NOMO-1 treated with DMSO at 0.1 percent for 48 hours (cell line): ENCODE results near the gene HIRA.

ENCODE experiments used
- DNase-seq: peaks from one replicate; lab custom pipeline; 2025; ENCODE audit not compliant: unreplicated experiment; lab: John Stamatoyannopoulos, UW

Gene HIRA

DNA sequence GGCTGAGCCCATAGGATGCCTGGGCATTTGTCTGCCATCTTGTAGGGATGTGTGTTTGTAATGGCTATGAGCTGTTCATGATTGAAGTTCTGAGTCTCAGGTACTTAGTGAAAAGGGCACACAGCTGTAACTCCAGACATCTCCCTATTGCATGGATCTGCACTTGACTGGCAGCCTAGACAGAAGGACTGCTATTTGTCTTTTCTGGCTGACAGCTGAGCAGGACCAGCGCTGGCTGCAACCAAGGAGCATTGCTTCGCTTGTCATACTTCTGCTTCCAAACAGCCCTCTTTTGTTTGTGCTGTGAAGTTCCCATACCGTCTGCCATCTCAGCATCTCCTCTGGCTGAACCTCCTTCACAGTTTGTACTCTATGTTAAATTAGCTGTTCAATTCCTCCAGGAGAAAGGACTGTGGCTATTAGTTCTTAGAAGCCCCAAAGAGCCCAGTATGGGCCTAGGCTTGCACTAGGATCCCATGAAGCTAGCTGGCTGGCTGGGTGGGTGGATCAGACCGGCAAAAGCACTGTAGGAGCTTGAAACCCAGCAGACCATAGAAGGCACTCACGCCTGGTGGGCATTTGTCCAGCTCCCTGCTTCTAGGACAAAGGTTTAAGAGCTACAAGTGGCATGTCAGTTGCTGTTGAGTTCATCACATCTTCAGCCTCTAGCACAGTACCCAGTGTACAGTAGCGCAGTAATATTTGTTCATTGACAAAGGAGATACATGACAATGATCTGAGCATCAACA lies 20.4 kb downstream of the HIRA start:
- no peak for DNase-seq

DNA sequence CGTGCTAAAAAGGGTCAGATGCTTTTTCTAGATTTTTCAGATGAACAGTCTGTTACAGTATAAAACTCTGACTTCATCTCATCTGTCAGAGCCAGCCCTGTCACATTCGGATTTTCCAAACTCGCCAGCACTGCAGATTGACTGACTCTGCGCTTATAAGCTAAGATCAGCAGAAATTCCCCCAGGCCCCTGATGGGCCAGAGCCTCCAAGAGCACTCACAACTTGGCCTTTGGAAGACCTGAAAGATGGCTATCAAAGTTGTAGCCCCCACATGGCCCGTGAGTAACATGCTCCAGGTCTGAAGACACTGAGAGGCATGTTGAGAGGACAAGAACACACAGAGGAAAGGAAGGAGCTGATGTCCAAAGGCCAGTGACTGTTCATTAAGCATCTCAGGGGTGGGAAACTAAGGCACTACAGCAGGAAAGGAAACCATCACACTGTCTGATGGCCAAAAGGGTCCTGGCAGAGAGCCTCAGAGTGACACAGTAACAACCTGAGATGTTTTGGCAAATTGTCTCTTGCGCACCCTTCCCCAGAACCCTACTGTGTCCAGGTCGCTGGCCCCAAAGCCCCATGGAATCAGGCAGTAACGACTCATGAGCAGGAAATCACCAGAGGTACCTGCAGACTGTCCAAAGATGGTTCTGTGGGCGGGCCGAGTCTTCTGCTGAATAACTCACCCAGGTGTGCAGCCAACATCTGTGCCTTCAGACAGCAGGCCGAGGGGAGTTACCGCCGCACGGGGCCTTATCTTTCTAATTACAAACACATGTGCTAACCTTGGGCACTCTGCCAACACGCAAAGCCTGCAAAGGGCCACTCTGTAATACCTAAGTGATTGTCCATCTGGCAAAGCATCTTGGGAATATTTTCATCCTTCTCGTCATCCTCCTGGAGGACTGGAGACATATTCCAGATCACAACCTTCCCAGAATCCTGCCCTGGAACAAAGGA lies 23.6 kb downstream of the HIRA start:
- DNase-seq: no peak

DNA sequence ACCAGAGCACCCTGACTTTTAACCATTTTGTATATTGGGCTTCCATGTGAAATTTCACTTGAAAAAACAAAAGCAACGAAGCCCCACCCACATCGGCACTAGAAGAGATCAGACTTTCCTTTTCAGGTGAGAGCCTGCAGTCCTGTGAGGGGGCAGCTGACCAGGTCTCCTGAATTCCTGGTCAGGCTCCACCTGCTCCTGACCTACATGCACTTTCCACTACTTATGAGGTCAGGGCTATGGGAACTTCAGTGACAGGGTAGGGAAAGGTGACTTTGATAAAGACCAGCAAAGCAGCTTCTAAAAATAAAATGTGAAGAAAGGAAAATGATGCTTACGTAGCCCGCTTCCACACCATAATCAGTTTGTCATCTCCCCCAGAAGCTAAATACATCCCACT lies 24.7 kb downstream of the HIRA start:
- no peak for DNase-seq

DNA sequence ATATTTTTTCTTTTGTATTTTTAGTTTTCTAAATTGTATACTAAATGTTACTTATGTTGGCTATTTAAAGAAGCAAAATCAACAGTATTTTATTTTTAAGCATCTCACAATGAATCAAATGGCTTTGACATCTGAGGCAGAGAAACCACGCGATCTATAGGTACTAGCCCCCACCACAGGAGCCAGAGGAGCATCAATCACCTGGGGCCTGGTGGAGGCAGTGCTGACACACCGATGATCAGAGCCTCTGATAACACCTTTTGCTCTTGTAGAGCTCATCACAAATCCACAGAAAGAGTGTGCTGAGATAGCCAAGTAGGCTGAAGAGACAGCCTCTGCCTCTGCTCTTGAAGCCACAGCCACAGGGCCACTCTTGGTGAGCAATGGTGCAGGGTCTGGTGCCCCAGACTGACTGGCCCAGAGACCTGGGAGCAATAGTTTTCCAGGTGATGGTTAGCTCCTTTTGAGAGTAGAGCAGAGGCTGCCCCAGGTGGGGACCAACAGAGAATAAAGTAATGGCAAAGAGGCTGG lies 25.2 kb downstream of the HIRA start:
- no peak for DNase-seq

DNA sequence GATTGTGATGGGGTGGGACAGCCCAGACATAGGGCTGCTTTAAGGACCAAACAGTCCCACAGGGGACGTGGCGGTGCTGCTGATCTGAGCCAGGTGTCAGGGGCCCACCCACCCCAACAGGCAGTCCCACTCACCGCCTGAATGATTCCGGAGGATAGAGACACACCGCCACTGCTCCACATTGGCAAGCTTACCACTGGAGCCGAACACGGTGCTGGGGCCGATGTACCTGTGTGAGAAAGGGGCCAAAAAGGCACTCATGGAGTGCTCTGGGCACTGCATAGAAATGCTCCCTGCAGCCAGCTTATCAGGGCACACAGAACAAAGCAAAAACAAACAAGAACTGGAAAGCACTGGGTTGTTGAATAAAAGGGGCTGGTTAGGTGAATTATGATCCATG lies 25.9 kb downstream of the HIRA start:
- DNase-seq: no peak

DNA sequence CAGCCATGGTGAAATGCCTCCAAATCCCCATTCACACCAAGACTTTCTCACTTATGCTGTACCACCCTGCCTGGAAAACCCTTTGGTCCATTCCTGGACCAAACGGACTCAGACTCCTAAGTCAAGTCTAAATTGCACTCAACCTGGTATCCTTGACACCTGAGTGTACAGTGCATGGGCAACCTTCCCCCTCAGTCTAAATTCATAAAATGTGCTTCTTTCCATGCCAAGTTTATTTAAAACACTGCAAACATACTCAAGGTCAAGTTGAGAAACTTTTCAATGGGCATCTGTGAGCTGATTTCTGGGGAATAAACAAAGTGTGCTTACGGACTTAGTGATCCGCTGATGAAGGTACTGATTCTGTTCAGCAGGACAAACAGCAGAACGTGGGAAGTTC lies 26.4 kb downstream of the HIRA start:
- DNase-seq: no peak

DNA sequence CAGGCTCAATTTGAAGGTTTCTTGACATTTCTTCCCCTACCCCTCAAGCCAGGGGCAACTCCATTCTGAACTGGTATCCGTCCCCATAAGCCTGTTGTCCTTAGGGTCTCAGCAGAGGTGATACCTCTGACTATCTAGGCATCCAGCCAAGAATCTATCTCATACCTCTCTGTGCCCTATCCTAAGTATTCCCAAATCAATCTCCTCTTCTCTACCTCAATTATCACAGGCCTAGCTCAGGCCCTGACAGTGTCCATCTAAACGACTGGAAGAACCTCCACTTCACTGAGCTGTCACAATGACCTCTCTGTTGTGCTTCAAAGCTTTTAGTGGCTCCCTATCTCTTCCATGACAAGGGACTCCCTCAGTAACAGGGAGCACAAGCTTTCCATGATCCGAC lies 26.9 kb downstream of the HIRA start:
- DNase-seq: no peak

DNA sequence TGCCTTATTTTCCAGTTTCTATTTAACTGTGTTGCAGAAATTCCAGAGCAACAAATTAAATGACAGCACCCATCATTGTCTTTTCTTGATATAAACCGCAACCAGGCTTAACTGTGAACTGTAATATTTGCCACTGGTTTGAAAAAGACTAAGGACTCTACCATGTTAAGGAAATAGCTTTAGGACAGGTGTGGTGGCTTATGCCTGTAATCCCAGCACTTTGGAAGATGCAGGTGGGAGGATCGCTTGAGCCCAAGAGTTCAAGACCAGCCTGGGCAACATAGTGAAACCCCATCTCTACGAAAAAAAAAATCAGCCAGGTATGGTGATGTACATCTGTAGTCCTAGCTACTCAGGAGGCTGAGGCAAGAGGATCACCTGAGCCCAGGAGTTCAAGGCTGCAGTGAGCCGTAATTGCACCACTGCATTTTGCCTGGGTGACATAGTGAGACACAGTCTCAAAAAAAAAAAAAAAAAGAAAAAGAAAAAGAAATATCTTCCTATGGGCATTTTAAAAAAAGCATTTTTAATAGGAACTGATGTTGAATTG lies 28.8 kb downstream of the HIRA start:
- DNase-seq: no peak

DNA sequence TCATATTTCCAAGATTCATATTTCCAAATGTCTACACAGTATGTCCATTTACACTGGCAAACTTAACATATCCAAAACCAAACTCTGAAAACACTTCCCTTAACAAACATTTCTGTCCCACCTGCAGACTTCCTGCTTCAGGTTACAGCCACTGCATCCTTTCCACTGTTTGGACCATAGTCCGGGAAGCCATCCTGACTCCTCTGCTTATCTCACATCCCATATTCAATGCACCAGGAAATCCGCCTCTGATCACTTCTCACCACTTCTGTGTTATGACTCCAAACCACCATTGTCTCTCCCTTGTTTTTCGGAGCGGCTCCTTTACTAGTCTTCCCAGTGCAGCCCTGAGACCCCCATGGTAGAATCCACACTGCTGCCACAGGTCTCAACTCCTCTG lies 30.1 kb downstream of the HIRA start:
- DNase-seq: no peak

DNA sequence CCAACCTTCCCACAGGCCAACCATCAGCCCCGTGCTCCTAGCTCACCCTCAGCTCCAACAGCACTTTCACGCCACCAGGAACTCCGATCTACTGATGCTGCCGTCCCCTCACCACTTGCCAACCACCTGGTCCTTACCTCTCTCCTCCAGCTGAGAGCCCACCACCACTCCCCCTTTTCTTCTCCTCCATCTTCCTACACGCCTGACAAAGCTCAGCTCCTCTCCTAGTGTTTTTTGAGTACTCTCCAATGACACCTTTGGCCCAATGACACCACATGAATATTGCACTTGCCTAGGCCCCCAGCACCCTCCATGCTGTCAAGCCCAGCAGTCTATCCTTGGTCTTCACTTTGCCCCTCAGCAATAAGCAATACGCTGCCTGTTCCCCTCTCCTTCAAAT lies 30.7 kb downstream of the HIRA start:
- no peak for DNase-seq

DNA sequence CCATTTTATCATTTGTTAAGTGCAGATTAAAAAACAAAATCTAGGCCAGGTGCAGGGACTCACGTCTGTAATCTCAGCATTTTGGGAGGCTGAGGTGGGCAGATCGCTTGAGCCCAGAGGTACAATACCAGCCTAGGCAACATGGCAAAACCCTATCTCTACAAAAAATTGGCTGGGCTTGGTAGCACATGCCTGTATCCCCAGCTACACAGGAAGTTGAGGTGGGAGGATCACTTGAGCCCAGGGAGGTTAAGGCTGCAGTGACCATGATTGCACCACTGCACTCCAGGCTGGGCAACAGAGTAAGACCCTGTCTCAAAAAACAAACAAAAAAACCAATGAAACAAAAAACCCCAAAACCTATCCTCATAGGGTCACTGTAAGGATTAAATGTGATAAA lies 32.9 kb downstream of the HIRA start:
- no peak for DNase-seq

DNA sequence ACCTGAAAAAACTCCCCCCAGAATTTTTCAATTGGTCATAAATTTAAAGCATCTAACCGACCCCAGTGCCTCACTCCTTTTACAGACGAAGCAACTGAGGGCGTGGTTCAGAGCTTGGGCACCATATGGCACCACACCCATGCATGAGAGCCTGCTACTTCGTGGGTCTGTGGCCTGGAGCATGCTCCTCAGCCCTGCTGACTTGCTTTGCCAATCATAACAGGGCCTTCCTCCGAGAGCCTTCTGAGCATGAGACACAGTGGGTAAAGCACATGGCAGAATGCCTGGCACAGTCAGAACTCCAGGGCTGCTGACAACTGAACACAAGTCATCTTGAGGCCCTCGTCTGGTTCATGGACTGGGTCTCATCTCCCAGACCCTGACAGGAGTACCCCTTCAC lies 33.3 kb downstream of the HIRA start:
- no peak for DNase-seq

DNA sequence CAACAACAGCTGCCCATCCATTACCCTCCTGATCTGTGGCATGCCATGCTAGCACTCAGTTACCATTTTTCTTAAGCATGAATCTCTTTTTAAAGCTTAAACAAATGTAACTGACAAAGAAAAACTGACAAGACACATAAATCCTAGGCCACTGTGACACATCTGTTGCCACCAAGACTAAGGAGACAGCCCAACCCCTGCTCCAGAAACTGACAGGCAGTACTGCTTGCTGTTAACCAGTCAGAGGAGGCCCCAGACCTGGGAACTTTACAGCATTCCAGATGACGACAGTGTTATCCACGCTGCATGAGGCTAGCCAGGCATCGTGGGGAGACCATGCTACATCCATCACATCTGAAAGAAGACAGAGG lies 33.8 kb downstream of the HIRA start:
- no peak for DNase-seq

DNA sequence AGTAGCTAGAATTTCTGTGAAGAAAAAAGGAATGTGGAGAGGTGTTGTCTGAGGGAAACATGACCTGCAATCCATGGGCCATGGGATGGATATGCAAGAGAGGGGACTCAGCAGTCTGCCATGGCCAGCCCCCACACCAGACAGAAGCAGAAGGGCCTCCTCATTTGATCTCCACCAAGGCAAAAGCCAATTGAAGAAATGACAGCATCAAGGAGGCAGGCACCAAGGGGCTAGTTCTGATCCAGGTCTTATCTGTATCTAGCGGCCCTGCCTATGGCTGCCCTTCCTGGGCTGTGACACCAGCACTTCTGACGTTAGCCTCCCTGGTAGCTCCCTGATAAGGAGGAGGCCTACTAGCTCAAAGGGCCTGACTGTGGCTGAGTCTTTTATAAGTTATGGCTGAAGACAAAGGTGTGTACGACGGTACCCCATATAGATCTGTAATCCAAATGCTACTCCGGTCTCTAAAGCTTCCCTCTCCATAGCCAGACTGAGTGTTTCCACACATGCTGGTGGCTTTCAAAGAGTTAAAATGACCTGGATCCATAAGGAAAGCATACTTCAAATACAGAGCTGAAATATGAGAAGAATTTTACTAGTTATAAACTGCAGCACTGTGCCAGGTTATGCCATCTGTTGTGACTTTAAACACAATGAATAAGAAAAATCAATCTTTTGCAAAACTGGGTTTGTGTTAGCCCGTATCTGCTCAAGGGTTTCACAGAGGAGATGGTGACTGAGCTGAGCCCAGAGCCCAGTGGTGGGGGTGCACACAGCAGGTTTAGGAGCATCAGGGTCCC lies 34.4 kb downstream of the HIRA start:
- no peak for DNase-seq

DNA sequence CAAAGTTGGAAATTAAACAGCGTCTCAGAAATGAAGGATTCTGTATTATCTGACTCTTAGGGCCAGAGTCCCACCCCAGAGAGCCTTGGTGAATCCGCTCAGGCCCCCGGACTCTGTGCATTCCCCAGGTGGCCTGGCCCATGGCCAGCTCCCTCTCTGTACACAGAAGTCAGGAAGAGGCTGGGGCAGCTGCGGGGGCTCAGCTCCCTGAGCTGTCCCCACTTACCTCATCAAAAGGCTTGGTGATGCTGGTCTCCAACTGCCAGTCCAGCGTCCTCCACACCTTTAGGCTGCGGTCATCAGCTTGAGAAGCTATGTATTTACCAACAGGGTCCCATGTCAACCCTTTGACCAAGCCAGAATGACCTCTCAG lies 35.0 kb downstream of the HIRA start:
- no peak for DNase-seq

DNA sequence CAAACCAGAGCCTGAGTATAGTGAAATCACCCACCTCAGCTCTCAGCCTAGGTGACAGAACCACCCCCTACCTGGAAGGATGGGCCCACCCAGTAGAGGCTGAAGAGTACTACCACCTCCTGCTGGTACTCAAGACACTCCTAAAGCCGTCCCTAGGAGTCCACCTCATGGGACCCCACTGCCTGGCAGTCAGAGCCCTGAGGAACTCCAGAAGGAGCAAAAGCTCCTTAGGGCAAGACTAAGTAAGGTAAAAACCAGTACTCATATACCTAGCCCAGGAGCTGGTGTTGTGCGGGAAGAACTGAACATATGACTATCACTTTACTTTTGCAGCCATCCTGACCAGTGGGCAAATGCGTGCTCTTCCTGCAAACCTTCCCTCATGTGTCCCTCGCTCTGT lies 36.3 kb downstream of the HIRA start:
- DNase-seq: no peak

DNA sequence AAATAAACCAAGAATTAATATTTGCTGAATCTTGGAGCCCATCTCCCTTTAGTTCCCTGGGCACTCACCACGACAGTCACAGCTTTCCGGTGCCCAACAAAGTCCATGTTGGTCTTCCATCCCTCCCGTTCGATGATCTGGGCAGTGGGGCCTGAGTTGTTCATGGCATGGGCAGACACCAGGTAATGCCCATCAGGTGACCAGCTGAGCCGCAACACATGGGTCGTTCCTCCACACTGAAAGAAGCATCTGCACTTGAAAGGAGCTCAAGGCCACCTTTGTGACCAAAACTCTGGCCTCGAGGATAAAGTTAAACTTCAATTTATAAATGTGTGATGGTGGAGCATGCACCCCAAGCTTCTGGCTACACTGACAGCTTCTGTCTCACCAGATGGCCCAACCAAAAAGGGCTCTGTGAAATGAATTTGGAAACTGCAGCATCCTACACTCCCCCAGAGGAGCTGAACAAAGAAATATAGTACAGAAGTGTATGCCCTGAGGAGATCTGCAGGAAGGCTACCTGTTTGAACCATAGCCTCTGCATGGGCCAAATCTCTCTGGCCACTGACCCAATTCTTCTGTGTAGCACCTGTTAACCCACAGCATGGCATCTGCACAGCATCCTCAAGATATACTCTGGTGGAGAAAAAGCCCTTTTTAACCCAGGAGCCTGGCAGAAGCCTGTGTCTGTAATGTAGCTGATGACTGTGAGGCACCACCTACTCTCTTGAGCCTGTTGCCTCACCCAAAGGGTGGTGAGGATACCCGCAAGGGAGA lies 37.1 kb downstream of the HIRA start:
- no peak for DNase-seq

DNA sequence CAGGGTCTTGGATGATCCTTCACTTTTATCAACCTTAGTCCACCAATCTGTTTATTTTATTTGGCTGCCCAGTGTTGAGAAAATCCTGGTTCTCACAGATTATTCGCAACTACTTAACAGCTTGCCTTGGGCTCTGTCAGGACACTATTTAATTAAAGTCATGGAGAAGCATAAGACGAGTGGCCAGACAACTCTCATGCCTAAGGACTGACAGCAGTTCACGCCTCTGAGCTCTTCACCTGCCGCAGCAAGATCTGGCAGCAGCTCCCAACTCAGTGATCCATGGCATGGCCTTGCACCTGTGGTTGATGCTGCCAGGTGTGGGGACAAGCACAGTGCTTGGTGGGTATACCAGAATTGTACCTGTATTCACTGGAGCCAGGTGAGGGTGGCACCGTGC lies 37.8 kb downstream of the HIRA start:
- no peak for DNase-seq

DNA sequence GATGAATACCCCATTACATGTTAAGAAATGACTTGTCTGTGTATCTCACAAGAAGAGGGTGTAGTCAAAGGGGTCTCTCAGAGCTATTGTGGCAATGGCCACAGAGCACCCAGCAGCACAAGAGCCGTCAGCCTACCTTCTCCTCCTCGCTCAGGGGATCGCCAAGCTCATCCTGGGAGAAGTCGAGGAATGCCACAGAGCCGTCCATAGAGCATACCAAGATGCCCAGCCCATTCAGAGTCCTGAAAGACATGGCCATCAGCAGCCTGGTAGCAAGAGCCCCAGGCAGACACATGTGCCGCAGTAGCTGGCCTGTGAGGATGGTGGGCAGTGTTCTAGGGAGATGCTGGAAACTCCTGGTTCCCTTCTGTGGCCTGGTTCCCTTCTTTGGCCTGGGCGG lies 44.0 kb downstream of the HIRA start:
- DNase-seq: no peak

DNA sequence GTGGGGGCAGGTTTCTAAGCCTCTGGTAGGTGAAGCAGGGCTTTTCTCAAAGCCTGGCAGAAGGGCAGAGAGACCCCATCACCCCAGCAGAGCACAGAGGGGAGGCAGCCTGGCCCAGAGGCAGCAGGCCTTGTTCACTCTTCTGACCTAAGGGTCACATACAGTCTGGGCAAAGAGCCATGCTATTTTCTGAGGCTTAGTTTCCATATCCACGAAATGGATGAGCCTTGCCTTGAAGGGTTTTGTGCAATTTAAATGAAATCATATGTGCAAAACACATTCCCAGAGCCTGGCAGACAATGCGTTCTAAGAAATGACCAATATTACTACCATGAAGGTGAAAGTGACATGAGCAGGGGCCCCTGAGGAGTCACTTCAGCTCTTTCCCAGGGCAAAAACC lies 44.5 kb downstream of the HIRA start:
- no peak for DNase-seq
